PC-9 (cell line): ENCODE data around the gene ANKS1B.

Experiments
- EZH2 ChIP-seq: fragments of 200-600 bp; sonication (generic); IDR thresholded peaks from 2 replicates; pipeline ENCODE4 v1.8.0; 2017; ENCODE audit warnings: antibody characterized with exemption, low read depth
- TF ChIP-seq, protein P1 (sequence below): fragments of 200-600 bp; sonication (generic); conservative IDR thresholded peaks from 2 replicates; pipeline ENCODE4 v1.6.1; 2017; ENCODE audit warnings: mixed run types, antibody characterized with exemption, mild to moderate bottlenecking, moderate library complexity

DNA sequence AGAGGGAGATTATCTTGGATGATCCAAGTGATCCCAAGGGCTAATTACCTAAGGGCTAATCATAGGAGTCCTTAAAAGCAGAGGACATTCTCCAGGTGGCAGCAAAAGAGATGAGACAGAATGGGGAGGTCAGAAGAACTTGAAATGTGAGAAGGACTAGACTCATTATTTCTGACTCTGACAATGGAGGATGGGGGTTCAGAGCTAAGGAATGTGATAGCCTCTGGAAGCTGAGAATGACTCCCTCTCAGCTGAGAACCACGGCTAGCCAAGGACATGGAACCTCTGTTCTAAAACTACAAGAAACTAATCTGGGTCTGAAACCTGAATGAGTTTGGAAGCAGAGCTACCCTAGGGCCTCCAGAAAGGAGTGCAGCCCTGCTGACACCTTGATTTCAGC lies 35.6 kb upstream of the ANKS1B start:
- TF ChIP-seq, protein P1, sequence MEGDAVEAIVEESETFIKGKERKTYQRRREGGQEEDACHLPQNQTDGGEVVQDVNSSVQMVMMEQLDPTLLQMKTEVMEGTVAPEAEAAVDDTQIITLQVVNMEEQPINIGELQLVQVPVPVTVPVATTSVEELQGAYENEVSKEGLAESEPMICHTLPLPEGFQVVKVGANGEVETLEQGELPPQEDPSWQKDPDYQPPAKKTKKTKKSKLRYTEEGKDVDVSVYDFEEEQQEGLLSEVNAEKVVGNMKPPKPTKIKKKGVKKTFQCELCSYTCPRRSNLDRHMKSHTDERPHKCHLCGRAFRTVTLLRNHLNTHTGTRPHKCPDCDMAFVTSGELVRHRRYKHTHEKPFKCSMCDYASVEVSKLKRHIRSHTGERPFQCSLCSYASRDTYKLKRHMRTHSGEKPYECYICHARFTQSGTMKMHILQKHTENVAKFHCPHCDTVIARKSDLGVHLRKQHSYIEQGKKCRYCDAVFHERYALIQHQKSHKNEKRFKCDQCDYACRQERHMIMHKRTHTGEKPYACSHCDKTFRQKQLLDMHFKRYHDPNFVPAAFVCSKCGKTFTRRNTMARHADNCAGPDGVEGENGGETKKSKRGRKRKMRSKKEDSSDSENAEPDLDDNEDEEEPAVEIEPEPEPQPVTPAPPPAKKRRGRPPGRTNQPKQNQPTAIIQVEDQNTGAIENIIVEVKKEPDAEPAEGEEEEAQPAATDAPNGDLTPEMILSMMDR = no peak
- TF ChIP-seq EZH2 = no peak
